GOT3 (cell line): Measurements from ENCODE around the gene SMCO4.
"Not testable (repeated sequence)": the region's sequence is repeated elsewhere in the genome, so short reads cannot be mapped to it uniquely, and the experiment has no call there.

Source experiments
- DNase-seq: peaks from one replicate; lab custom pipeline; 2025; ENCODE audit warnings: mixed read lengths; lab: John Stamatoyannopoulos, UW

SMCO4 gene

GRCh38 chr11:93477684-93478234 lies 65.4 kb downstream of the SMCO4 start:
- no peak for DNase-seq

- no peak for DNase-seq
Observed at GRCh38 chr11:93476796-93477195, 66.4 kb downstream of the SMCO4 start.

GRCh38 chr11:93474123-93474522 lies 69.1 kb downstream of the SMCO4 start:
- DNase-seq = no peak

- no peak for DNase-seq
Observed at GRCh38 chr11:93468290-93468689, 74.9 kb downstream of the SMCO4 start.

- no peak for DNase-seq
Observed at GRCh38 chr11:93467054-93467453, 76.1 kb downstream of the SMCO4 start.

GRCh38 chr11:93464927-93465540 lies 78.2 kb downstream of the SMCO4 start:
- no peak for DNase-seq

- DNase-seq = not testable (repeated sequence)
Observed at GRCh38 chr11:93463666-93464065, 79.5 kb downstream of the SMCO4 start.

GRCh38 chr11:93458286-93458685 lies 84.9 kb downstream of the SMCO4 start:
- DNase-seq = no peak

- DNase-seq = no peak
Observed at GRCh38 chr11:93444617-93445073, 98.5 kb downstream of the SMCO4 start.

GRCh38 chr11:93443232-93443631 lies 100.0 kb downstream of the SMCO4 start:
- not testable (repeated sequence) for DNase-seq

- no peak for DNase-seq
Observed at GRCh38 chr11:93432247-93432646, 110.9 kb downstream of the SMCO4 start.
